Vagina (tissue), 2 donors: ENCODE measurements around the gene GOLGA3.

Experiments
- CTCF ChIP-seq, 3 experiments: fragments of 450-650 bp in 2 of 3; fragments of 200-600 bp in 1 of 3; sonication (generic) in 1 of 3; IDR thresholded peaks; one replicate each; pipeline ENCODE4 v1.5.1; 2017 to 2019; ENCODE audit warnings: antibody characterized with exemption in 3 of 3, mild to moderate bottlenecking in 2 of 3, moderate library complexity in 2 of 3
- POLR2A ChIP-seq, 2 donors: fragments of 450-650 bp; IDR thresholded peaks; one replicate each; pipeline ENCODE4 v1.6.1; 2017; ENCODE audit warnings: antibody characterized with exemption in 2 of 2, mild to moderate bottlenecking in 2 of 2, moderate library complexity in 2 of 2
- POLR2AphosphoS5 ChIP-seq, 2 donors: sonication (generic); formaldehyde crosslinking; IDR thresholded peaks; one replicate each; pipeline ENCODE4 v1.9.0; 2017; ENCODE audit warnings: antibody characterized with exemption in 2 of 2, mild to moderate bottlenecking in 2 of 2, low read depth in 1 of 2; ENCODE audit not compliant: insufficient read depth in 1 of 2

DNA sequence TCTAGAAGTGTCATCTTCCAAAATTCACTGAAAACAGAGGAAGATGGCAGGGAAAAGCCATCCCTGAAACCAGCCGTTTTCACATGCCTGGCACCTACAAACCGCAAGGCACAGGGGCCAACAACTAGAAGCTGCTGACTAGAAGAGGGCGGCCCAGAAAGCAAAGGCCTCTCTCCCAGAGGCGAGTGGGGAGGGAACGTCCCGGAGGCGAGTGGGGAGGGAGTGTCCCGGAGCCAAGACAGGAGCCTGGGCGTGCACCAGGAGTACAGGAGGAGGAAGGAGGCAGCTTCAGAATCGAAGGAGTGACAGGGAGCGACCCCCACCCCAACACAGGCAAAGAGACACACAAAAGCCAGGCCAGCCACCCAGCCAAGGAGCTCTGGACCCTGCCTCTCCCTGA lies 88.0 kb downstream of the GOLGA3 start:
- TF ChIP-seq POLR2A (IDR thresholded peaks at IDR 0.05) (no peak), CTCF (IDR thresholded peaks at IDR 0.05) (no peak), POLR2AphosphoS5 (IDR thresholded peaks at IDR 0.05; ENCODE audit: insufficient read depth in 1 of 2, low read depth in 1 of 2) (no peak)
